ENCODE data around the gene CBX8. TPM values are rescaled to one million over a fixed set of nuclear protein-coding genes. Genes with fewer than 3 reads are reported as not detected.

The CBX8 gene
- polyA plus RNA-seq, 2 of the 4 experiments (the other 2 are of a cell fraction) = 1.5 to 13.1 TPM

- TF ChIP-seq FOSL2 (IDR thresholded peaks at IDR 0.05) (no peak), FOSL2 (CRISPR knock-in tag; IDR thresholded peaks at IDR 0.05) (no peak), ZSCAN20 (CRISPR knock-in tag; IDR thresholded peaks at IDR 0.05) (no peak), EHMT2 (IDR thresholded peaks at IDR 0.05; ENCODE audit: low read depth) (no peak), EHF (CRISPR knock-in tag; IDR thresholded peaks at IDR 0.05) (no peak), CBX8 (IDR thresholded peaks at IDR 0.05) (no peak), NR3C1 (IDR thresholded peaks at IDR 0.05) (no peak), POLR2A (IDR thresholded peaks at IDR 0.05; ENCODE audit: low read length) (no peak), MAFK (IDR thresholded peaks at IDR 0.05; ENCODE audit: partially characterized antibody) (no peak), RCOR1 (IDR thresholded peaks at IDR 0.05; ENCODE audit: low read depth, low read length) (no peak), ZFP36 (IDR thresholded peaks at IDR 0.05; ENCODE audit: borderline replicate concordance, partially characterized antibody) (no peak)
These were observed 32.1 kb upstream of the CBX8 start (continued) for GRCh38 chr17:79829004-79829403.

- CTCF ChIA-PET = interaction anchor here (1.1 to 39.8 kb wide), 6 partner anchors 7 to 165 kb away, joined by 3 to 1281 read pairs (median 26); partner anchors contain the start of genes CBX4 and CBX8
- 86% methylated on average over 26 of the region's 26 CpGs for WGBS (ENCODE audit: missing lambda C conversion rate)
These were observed 30.1 kb upstream of the CBX8 start for GRCh38 chr17:79826841-79827578.

GRCh38 chr17:79826204-79826680 is 29.4 kb upstream of the CBX8 start:
- Histone ChIP-seq H3K9me3 (no peaks in the 10 kb centered on the region), H3K4me3 (no peak overlapping the region), H3K4me2 (no peak overlapping the region), H3K4me1 (peaks cover 26% of the 10 kb centered on the region), H3K27ac (no peak overlapping the region)
- DNase-seq (ENCODE audit: low read depth in 1 of 2, low spot score in 1 of 2) = no peak
- FAIRE-seq = no peak
- CTCF ChIA-PET = interaction anchor here (1.1 to 39.8 kb wide), 7 partner anchors 6 to 275 kb away, joined by 3 to 1281 read pairs (median 10); partner anchors contain the start of genes CBX4, CBX8 and GAA
- WGBS (ENCODE audit: missing lambda C conversion rate) = 84% methylated on average over 11 of the region's 11 CpGs
- no peak for TF ChIP-seq ZC3H11A (IDR thresholded peaks at IDR 0.05)
- no peak for TF ChIP-seq USF2 (IDR thresholded peaks at IDR 0.05)
- no peak for TF ChIP-seq RFX5 (IDR thresholded peaks at IDR 0.05)
- TF ChIP-seq, protein P1, sequence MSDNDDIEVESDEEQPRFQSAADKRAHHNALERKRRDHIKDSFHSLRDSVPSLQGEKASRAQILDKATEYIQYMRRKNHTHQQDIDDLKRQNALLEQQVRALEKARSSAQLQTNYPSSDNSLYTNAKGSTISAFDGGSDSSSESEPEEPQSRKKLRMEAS (IDR thresholded peaks at IDR 0.05) = no peak
- no peak for TF ChIP-seq HDAC2 (IDR thresholded peaks at IDR 0.05)
- TF ChIP-seq KDM1A (IDR thresholded peaks at IDR 0.05; ENCODE audit: low read depth) = no peak
- ATAC-seq = no peak
- POLR2A ChIA-PET = no interaction called here

More at GRCh38 chr17:79826841-79827578, 30.1 kb upstream of the CBX8 start:
- FAIRE-seq = no peak
- POLR2A ChIA-PET = no interaction called here
- Histone ChIP-seq H3K4me3 (no peak overlapping the region), H3K4me2 (no peak overlapping the region), H3K9me3 (no peaks in the 10 kb centered on the region), H3K4me1 (peaks cover 34% of the 10 kb centered on the region), H3K27ac (no peak overlapping the region)
- TF ChIP-seq HOXB13 (CRISPR knock-in tag; IDR thresholded peaks at IDR 0.05; ENCODE audit: low read depth) = no peak
- TF ChIP-seq CBX8 (IDR thresholded peaks at IDR 0.05) = no peak
- TF ChIP-seq E2F6 (IDR thresholded peaks at IDR 0.05; ENCODE audit: borderline replicate concordance, low read depth) = no peak
- peak; percentile 82; the same call in 1 of the 2 replicates for TF ChIP-seq KDM1A (IDR thresholded peaks at IDR 0.05; ENCODE audit: low read depth)
- 0 out of 2 replicates have a peak, but pooled peaks have one; percentile 24 for TF ChIP-seq NPAS2 (CRISPR knock-in tag; IDR thresholded peaks at IDR 0.05; ENCODE audit: borderline replicate concordance)
- DNase-seq (ENCODE audit: low read depth in 1 of 2, low spot score in 1 of 2) = no peak
- no peak for ATAC-seq

DNA sequence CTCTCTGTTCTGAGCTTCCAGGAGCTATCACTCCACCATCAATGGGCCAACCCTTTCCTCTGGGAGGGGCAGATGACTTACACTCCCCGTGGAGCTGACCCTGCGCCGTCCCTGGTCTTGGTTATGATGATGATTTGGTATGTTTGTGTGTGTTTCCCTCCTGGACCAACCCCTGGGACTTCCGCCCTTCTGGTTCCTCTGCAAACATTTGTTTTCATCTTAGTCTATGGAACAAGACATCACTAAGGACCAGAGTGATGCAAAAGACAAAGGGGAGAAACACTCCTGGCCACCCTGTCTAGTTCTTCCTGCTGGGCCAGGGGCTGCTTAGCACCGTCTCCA is 28.7 kb upstream of the CBX8 start:
- no peaks in the 10 kb centered on the region for H3K9me3 ChIP-seq
- no peak overlapping the region for H3K27ac ChIP-seq
- H3K4me1 ChIP-seq = peaks cover 19% of the 10 kb centered on the region
- no peak for TF ChIP-seq CHD2 (IDR thresholded peaks at IDR 0.05; ENCODE audit: low read length, partially characterized antibody)
- TF ChIP-seq CBX2 (IDR thresholded peaks at IDR 0.05; ENCODE audit: borderline replicate concordance, low read depth) = no peak
- TF ChIP-seq MAFK (IDR thresholded peaks at IDR 0.05; ENCODE audit: partially characterized antibody) = no peak
- no peak for TF ChIP-seq FOXS1 (CRISPR knock-in tag; IDR thresholded peaks at IDR 0.05)
- TF ChIP-seq ZC3H11A (IDR thresholded peaks at IDR 0.05) = no peak
- TF ChIP-seq USF2 (IDR thresholded peaks at IDR 0.05) = no peak
- FAIRE-seq = no peak
- no peak overlapping the region for H3K4me3 ChIP-seq
- ATAC-seq = no peak
- CTCF ChIA-PET = interaction anchor here (1.1 to 39.8 kb wide), 7 partner anchors 5 to 276 kb away, joined by 3 to 1281 read pairs (median 10); partner anchors contain the start of genes CBX4, CBX8 and GAA
- no peak overlapping the region for H3K4me2 ChIP-seq
- WGBS (ENCODE audit: missing lambda C conversion rate) = 95% methylated on average over 5 of the region's 5 CpGs
- DNase-seq (ENCODE audit: low read depth in 1 of 2, low spot score in 1 of 2) = no peak
- POLR2A ChIA-PET = no interaction called here
